PC-9 (cell line): ENCODE results near the gene FADS3. TPM values are rescaled to one million over a fixed set of nuclear protein-coding genes. Genes with fewer than 3 reads are reported as not detected.

Experiments used
- BruUV-seq: library from RNA; stranded (reverse); fragments of 400-500 nt; replicated peaks from 2 replicates; lab custom pipeline; 2021; lab: Mats Ljungman, UMichigan
- CTCF ChIA-PET: fragments of 300-600 bp; sonication (Branson Sonifier 250); formaldehyde crosslinking; loops from one replicate; lab custom pipeline; 2022; ENCODE audit warnings: antibody characterized with exemption; lab: Charles Lee
- POLR2A ChIA-PET: fragments of 300-600 bp; sonication (Branson Sonifier 250); formaldehyde crosslinking; loops from one replicate; lab custom pipeline; 2022; ENCODE audit warnings: antibody characterized with exemption; ENCODE audit not compliant: unreplicated experiment; lab: Charles Lee
- DNase-seq, 2 experiments: peaks; one replicate each; pipeline versions ENCODE4 v3.0.0 to v3.0.0-alpha.2; 2015 to 2022; ENCODE audit warnings: mixed read lengths in 1 of 2
- H2AFZ ChIP-seq: fragments of 200-600 bp; sonication (generic); 2 replicates; pipeline ENCODE4 v1.8.1; 2017; ENCODE audit warnings: antibody characterized with exemption
- H3F3A ChIP-seq: fragments of 200-600 bp; sonication (generic); 2 replicates; pipeline ENCODE4 v1.8.1; 2017; ENCODE audit warnings: antibody characterized with exemption, mild to moderate bottlenecking, low read depth; ENCODE audit not compliant: insufficient read depth
- H3K27ac ChIP-seq: fragments of 200-600 bp; sonication (generic); 2 replicates; pipeline ENCODE4 v1.6.1; 2016; ENCODE audit warnings: mixed run types
- H3K27me3 ChIP-seq: fragments of 200-600 bp; sonication (generic); 2 replicates; pipeline ENCODE4 v1.6.1; 2016; ENCODE audit warnings: low read depth, mixed run types; ENCODE audit not compliant: insufficient read depth
- H3K36me3 ChIP-seq: fragments of 200-600 bp; sonication (generic); 2 replicates; pipeline ENCODE4 v1.6.1; 2016; ENCODE audit warnings: low read depth, mixed run types
- H3K4me1 ChIP-seq: fragments of 200-600 bp; sonication (generic); replicated peaks from 2 replicates; pipeline ENCODE4 v1.6.1; 2016; ENCODE audit warnings: mixed run types; ENCODE audit not compliant: insufficient read depth
- H3K4me2 ChIP-seq: fragments of 200-600 bp; sonication (generic); 2 replicates; pipeline ENCODE4 v1.6.1; 2017; ENCODE audit warnings: mixed run types
- H3K4me3 ChIP-seq: fragments of 200-600 bp; sonication (generic); 2 replicates; pipeline ENCODE4 v1.6.1; 2016; ENCODE audit warnings: mixed run types
- H3K79me2 ChIP-seq: fragments of 200-600 bp; sonication (generic); 2 replicates; pipeline ENCODE4 v1.6.1; 2017; ENCODE audit warnings: low read depth, mixed run types
- H3K9me2 ChIP-seq: fragments of 200-600 bp; sonication (generic); 2 replicates; pipeline ENCODE4 v1.8.1; 2017; ENCODE audit warnings: mild to moderate bottlenecking; ENCODE audit not compliant: insufficient read depth
- H3K9me3 ChIP-seq: fragments of 200-600 bp; sonication (generic); 2 replicates; pipeline ENCODE4 v1.8.1; 2016; ENCODE audit warnings: low read depth; ENCODE audit not compliant: insufficient read depth
- H4K20me1 ChIP-seq: fragments of 200-600 bp; sonication (generic); 2 replicates; pipeline ENCODE4 v1.8.1; 2017; ENCODE audit not compliant: insufficient read depth
- EZH2 ChIP-seq: fragments of 200-600 bp; sonication (generic); IDR thresholded peaks from 2 replicates; pipeline ENCODE4 v1.8.0; 2017; ENCODE audit warnings: antibody characterized with exemption, low read depth
- intact Hi-C: fragments of 100-400 bp; cut with micrococcal nuclease; formaldehyde crosslinking; loops from one replicate; pipeline ENCODE4 v1.10.0; 2022; ENCODE audit not compliant: unreplicated experiment
- total RNA-seq: library from RNA; stranded (reverse); gene quantifications from 2 replicates; pipeline ENCODE4 v1.2.3, GENCODE V29; 2021
- TF ChIP-seq, protein P1 (sequence below): fragments of 200-600 bp; sonication (generic); conservative IDR thresholded peaks from 2 replicates; pipeline ENCODE4 v1.6.1; 2017; ENCODE audit warnings: mixed run types, antibody characterized with exemption, mild to moderate bottlenecking, moderate library complexity

FADS3 gene
- total RNA-seq, 1 experiment from 2014 or later, result 75.5 TPM

DNA sequence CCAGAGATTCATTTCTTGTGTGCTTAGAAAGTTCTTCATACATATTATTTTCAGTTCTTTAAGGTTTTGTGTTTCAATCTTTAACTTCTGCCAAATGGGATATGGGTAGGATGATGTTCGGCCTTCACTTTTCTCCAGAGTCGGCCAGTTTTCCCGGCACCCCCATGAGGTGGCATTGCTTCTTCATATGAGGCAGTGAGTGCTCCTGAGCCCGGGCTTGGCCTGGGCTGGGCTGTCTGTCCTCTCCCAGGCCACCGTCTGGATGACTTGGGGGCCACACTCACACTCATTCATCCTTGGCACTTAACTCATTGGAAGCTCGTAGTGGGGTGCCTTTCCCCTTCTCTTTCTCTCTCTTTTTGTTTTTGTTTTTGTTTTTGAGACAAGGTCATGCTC is 39.4 kb downstream of the FADS3 start:
- H3K79me2 ChIP-seq, result no peaks in the 10 kb centered on the region
- no peaks in the 10 kb centered on the region for H3K9me2 ChIP-seq
- H2AFZ ChIP-seq, result no peak overlapping the region
- no peak overlapping the region for H3K4me2 ChIP-seq
- intact Hi-C loops, result no loop called here
- TF ChIP-seq, protein P1, sequence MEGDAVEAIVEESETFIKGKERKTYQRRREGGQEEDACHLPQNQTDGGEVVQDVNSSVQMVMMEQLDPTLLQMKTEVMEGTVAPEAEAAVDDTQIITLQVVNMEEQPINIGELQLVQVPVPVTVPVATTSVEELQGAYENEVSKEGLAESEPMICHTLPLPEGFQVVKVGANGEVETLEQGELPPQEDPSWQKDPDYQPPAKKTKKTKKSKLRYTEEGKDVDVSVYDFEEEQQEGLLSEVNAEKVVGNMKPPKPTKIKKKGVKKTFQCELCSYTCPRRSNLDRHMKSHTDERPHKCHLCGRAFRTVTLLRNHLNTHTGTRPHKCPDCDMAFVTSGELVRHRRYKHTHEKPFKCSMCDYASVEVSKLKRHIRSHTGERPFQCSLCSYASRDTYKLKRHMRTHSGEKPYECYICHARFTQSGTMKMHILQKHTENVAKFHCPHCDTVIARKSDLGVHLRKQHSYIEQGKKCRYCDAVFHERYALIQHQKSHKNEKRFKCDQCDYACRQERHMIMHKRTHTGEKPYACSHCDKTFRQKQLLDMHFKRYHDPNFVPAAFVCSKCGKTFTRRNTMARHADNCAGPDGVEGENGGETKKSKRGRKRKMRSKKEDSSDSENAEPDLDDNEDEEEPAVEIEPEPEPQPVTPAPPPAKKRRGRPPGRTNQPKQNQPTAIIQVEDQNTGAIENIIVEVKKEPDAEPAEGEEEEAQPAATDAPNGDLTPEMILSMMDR, result no peak
- TF ChIP-seq EZH2, result no peak
- H3K9me3 ChIP-seq, result no peaks in the 10 kb centered on the region
- BruUV-seq, result no TSS peak
- H3K36me3 ChIP-seq, result no peaks in the 10 kb centered on the region
- H3K4me1 ChIP-seq, result no peaks in the 10 kb centered on the region
- no peak overlapping the region for H3K4me3 ChIP-seq
- H3F3A ChIP-seq, result no peaks in the 10 kb centered on the region
- no peak overlapping the region for H3K27ac ChIP-seq
- ChIA-PET POLR2A (no interaction called here), CTCF (no interaction called here)
- DNase-seq, result no peak
- H3K27me3 ChIP-seq, result no peaks in the 10 kb centered on the region
- no peaks in the 10 kb centered on the region for H4K20me1 ChIP-seq

DNA sequence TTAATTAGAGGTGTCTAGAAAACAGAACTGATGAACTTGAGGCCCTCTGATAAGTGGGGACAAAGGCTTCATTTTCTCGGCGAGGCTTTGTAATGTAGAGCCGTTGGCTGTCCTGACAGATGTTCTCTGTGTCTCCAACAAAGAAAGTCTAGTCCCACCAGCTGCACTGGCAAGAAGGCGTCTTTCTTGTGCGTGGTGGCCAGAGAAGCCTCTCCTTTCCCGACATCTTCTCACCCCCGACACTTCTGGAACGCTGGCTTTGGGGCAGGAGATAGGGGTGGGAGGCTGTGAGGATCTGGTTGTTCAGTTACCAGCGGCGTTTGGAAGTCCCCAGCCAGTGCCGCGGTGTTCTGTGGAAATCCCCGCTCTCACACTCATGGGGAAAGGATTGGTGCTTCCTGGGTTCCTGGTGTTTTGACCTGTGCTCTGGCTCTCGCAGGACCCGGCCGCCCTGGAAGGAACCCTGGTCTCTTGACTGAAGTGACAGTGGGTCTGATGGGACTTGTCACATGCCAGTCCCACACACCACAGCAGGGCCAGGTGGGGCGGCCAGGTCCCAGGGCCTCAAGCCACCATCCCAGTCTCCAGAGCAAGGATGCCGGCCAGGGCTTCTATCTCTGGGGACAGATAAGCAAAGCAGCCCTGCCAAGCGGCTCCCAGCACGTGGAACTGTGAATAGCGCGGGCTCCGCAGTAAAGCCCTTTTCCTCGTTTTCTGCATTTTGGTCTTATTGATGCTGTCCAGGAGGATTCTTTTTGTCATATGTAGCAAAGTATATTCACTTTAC is 40.0 kb downstream of the FADS3 start:
- H3K9me3 ChIP-seq, result no peaks in the 10 kb centered on the region
- TF ChIP-seq, protein P1, result no peak
- no peak for TF ChIP-seq EZH2
- CTCF ChIA-PET, result interaction anchor here (0.6 kb wide), 1 partner anchor 478 kb away, joined by 3 read pairs; no protein-coding TSS in a partner anchor
- no peak for DNase-seq
- no peaks in the 10 kb centered on the region for H4K20me1 ChIP-seq
- H3K9me2 ChIP-seq, result no peaks in the 10 kb centered on the region
- H3K79me2 ChIP-seq, result no peaks in the 10 kb centered on the region
- no peaks in the 10 kb centered on the region for H3K36me3 ChIP-seq
- no peak overlapping the region for H3K27ac ChIP-seq
- intact Hi-C loops, result no loop called here
- no peak overlapping the region for H2AFZ ChIP-seq
- H3K4me3 ChIP-seq, result no peak overlapping the region
- POLR2A ChIA-PET, result no interaction called here
- BruUV-seq, result no TSS peak
- no peak overlapping the region for H3K4me2 ChIP-seq
- H3K27me3 ChIP-seq, result no peaks in the 10 kb centered on the region
- no peaks in the 10 kb centered on the region for H3F3A ChIP-seq
- H3K4me1 ChIP-seq, result no peaks in the 10 kb centered on the region

DNA sequence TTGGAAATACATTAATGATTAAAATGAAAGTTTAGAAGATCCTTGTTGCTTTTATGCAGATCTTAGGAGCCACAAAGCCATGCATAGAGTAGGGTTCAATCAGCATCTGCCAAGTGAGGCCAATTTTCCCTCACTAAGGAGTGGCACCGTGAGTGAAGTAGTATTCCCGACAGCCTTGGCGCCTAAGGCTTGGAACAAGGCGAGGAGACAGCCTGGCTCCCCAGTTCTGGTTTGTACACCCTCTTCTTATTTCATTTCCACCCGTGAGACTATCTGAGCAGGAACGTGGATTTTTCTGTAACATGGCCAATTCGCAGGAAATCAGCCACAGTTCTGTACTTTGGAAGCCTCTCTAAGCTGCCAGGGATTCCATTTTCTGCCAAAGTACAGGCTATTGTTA is 40.7 kb downstream of the FADS3 start:
- CTCF ChIA-PET, result interaction anchor here (0.6 kb wide), 1 partner anchor 478 kb away, joined by 3 read pairs; no protein-coding TSS in a partner anchor
- Histone ChIP-seq H3K4me3 (no peak overlapping the region), H3K9me2 (no peaks in the 10 kb centered on the region), H3K79me2 (no peaks in the 10 kb centered on the region), H3K27ac (no peak overlapping the region), H2AFZ (no peak overlapping the region), H3K27me3 (no peaks in the 10 kb centered on the region), H3K4me2 (no peak overlapping the region), H4K20me1 (no peaks in the 10 kb centered on the region), H3K36me3 (no peaks in the 10 kb centered on the region), H3K4me1 (no peaks in the 10 kb centered on the region), H3F3A (no peaks in the 10 kb centered on the region), H3K9me3 (no peaks in the 10 kb centered on the region)
- intact Hi-C loops, result no loop called here
- POLR2A ChIA-PET, result no interaction called here
- BruUV-seq, result no TSS peak
- no peak for DNase-seq
- TF ChIP-seq, protein P1, result no peak
- no peak for TF ChIP-seq EZH2
